A673 (cell line): ENCODE results near the gene ATOH7. TPM values are rescaled to one million over a fixed set of nuclear protein-coding genes. Genes with fewer than 3 reads are reported as not detected.

ENCODE experiments used
- BruUV-seq: library from RNA; stranded (reverse); fragments of 400-500 nt; replicated peaks from 2 replicates; lab custom pipeline; 2021; lab: Mats Ljungman, UMichigan
- CTCF ChIA-PET: fragments of 300-600 bp; sonication (Branson Sonifier 250); formaldehyde crosslinking; loops from one replicate; lab custom pipeline; 2022; ENCODE audit warnings: antibody characterized with exemption; lab: Charles Lee
- POLR2A ChIA-PET: fragments of 300-600 bp; sonication (Branson Sonifier 250); formaldehyde crosslinking; loops from one replicate; lab custom pipeline; 2022; ENCODE audit warnings: antibody characterized with exemption; ENCODE audit not compliant: low non-redundant PET; lab: Charles Lee
- DNase-seq: peaks from one replicate; pipeline ENCODE4 v3.0.0-alpha.2; 2015; ENCODE audit warnings: low spot score
- H3K27ac ChIP-seq: fragments of 200-600 bp; sonication (generic); 2 replicates; pipeline ENCODE4 v1.5.1; 2016; ENCODE audit warnings: mixed run types, low read depth, mild to moderate bottlenecking, mixed read lengths, antibody characterized with exemption, low read length; ENCODE audit not compliant: poor library complexity, severe bottlenecking
- H3K27me3 ChIP-seq: fragments of 200-600 bp; sonication (generic); replicated peaks from 2 replicates; pipeline ENCODE4 v1.6.1; 2017; ENCODE audit warnings: mixed run types, low read depth, mild to moderate bottlenecking, mixed read lengths, antibody characterized with exemption, low read length; ENCODE audit not compliant: insufficient read depth, poor library complexity
- H3K36me3 ChIP-seq: fragments of 200-600 bp; sonication (generic); 2 replicates; pipeline ENCODE4 v1.6.1; 2016; ENCODE audit warnings: mixed run types, mild to moderate bottlenecking, mixed read lengths, antibody characterized with exemption, low read length; ENCODE audit not compliant: insufficient read depth, poor library complexity, severe bottlenecking
- H3K4me1 ChIP-seq: fragments of 200-600 bp; sonication (generic); 2 replicates; pipeline ENCODE4 v1.6.1; 2017; ENCODE audit warnings: mixed run types, mild to moderate bottlenecking, mixed read lengths, antibody characterized with exemption, low read length; ENCODE audit not compliant: insufficient read depth, poor library complexity, severe bottlenecking
- H3K4me3 ChIP-seq: fragments of 200-600 bp; sonication (generic); 2 replicates; pipeline ENCODE4 v1.5.1; 2016; ENCODE audit warnings: low read depth, mixed run types, mild to moderate bottlenecking, mixed read lengths, low read length; ENCODE audit not compliant: poor library complexity, severe bottlenecking
- H3K9me3 ChIP-seq: fragments of 200-600 bp; sonication (generic); 2 replicates; pipeline ENCODE4 v1.6.1; 2016; ENCODE audit warnings: mixed run types, low read depth, mild to moderate bottlenecking, mixed read lengths, antibody characterized with exemption, low read length; ENCODE audit not compliant: poor library complexity, severe bottlenecking
- CTCF ChIP-seq: fragments of 300-800, 200-600 bp; sonication (generic); conservative IDR thresholded peaks from 2 replicates; pipeline ENCODE4 v1.5.1; 2017; ENCODE audit warnings: low read depth, mild to moderate bottlenecking, antibody characterized with exemption, low read length, moderate library complexity, mixed read lengths
- EZH2 ChIP-seq: fragments of 200-600 bp; sonication (generic); IDR thresholded peaks from 2 replicates; pipeline ENCODE4 v1.6.1; 2017; ENCODE audit warnings: borderline replicate concordance, low read depth, mild to moderate bottlenecking, mixed read lengths, antibody characterized with exemption, low read length; ENCODE audit not compliant: poor library complexity, severe bottlenecking
- intact Hi-C: fragments of 100-400 bp; cut with micrococcal nuclease; formaldehyde crosslinking; loops from one replicate; pipeline ENCODE4 v1.10.0; 2022; ENCODE audit not compliant: unreplicated experiment
- total RNA-seq: library from RNA; stranded (reverse); gene quantifications from 2 replicates; pipeline ENCODE4 v1.2.3, GENCODE V29; 2021

ATOH7 gene
- total RNA-seq, 1 experiment from 2014 or later: not detected

- TF ChIP-seq EZH2: no peak
- TF ChIP-seq CTCF: no peak
- H3K9me3 ChIP-seq: peaks cover 4% of the 10 kb centered on the region
- H3K4me3 ChIP-seq: no peak overlapping the region
- BruUV-seq: no TSS peak
- CTCF ChIA-PET: no interaction called here
- POLR2A ChIA-PET: no interaction called here
- no peak for DNase-seq
- H3K36me3 ChIP-seq: no peaks in the 10 kb centered on the region
- no peak overlapping the region for H3K27ac ChIP-seq
- peaks cover 5% of the 10 kb centered on the region for H3K4me1 ChIP-seq
- no peaks in the 10 kb centered on the region for H3K27me3 ChIP-seq
- intact Hi-C loops: no loop called here
These were observed 44.3 kb upstream of the ATOH7 start for GRCh38 chr10:68276224-68276623.

GRCh38 chr10:68275600-68276126, 43.8 kb upstream of the ATOH7 start:
- POLR2A ChIA-PET: no interaction called here
- Histone ChIP-seq H3K9me3 (peaks cover 4% of the 10 kb centered on the region), H3K27me3 (no peaks in the 10 kb centered on the region), H3K27ac (no peak overlapping the region), H3K4me3 (no peak overlapping the region), H3K4me1 (peaks cover 11% of the 10 kb centered on the region), H3K36me3 (no peaks in the 10 kb centered on the region)
- no TSS peak for BruUV-seq
- no peak for DNase-seq
- intact Hi-C loops: no loop called here
- CTCF ChIA-PET: no interaction called here
- TF ChIP-seq CTCF (no peak), EZH2 (no peak)

GRCh38 chr10:68272833-68273232, 40.9 kb upstream of the ATOH7 start:
- TF ChIP-seq CTCF (no peak), EZH2 (no peak)
- CTCF ChIA-PET: no interaction called here
- POLR2A ChIA-PET: no interaction called here
- Histone ChIP-seq H3K4me1 (peaks cover 12% of the 10 kb centered on the region), H3K9me3 (peaks cover 4% of the 10 kb centered on the region), H3K36me3 (no peaks in the 10 kb centered on the region), H3K27ac (no peak overlapping the region), H3K4me3 (no peak overlapping the region), H3K27me3 (no peaks in the 10 kb centered on the region)
- no peak for DNase-seq
- intact Hi-C loops: no loop called here
- no TSS peak for BruUV-seq
